A549 (cell line): Measurements from ENCODE around the gene GABRR2. TPM values are rescaled to one million over a fixed set of nuclear protein-coding genes. Genes with fewer than 3 reads are reported as not detected.

Source experiments
- ATAC-seq, 2 experiments: fragments of 200-7000 bp in 1 of 2; fragments of >200 bp in 1 of 2; cut with Nextera tagmentation in 1 of 2; cut with Tn5 transposase in 1 of 2; 3 replicates each; pipeline versions ENCODE4 v1.8.0 to v1.9.1; 2018 to 2020; ENCODE audit warnings: mild to moderate bottlenecking in 1 of 2, moderate library complexity in 1 of 2
- CTCF ChIA-PET: fragments of 300-600 bp; sonication (Branson Sonifier 250); formaldehyde crosslinking; extraction: SDS; loops from one replicate; lab custom pipeline; 2021; ENCODE audit warnings: antibody characterized with exemption, inconsistent platforms; lab: Yijun Ruan, JAX
- POLR2A ChIA-PET: fragments of 350-600 bp; formaldehyde crosslinking; extraction: SDS; loops from one replicate; lab custom pipeline; 2021; ENCODE audit warnings: antibody characterized with exemption, inconsistent platforms; lab: Yijun Ruan, JAX
- DNase-seq, 2 experiments: peaks; one replicate each; pipeline versions ENCODE4 v3.0.0 to v3.0.0-alpha.2; 2011 to 2016; ENCODE audit warnings: low read depth in 1 of 2, low spot score in 1 of 2
- FAIRE-seq: peaks from 2 replicates; lab custom pipeline; 2011; peaks lifted over from hg19 to GRCh38; lab: Jason Lieb, UNC
- H3K27ac ChIP-seq, 2 experiments: fragments of >200 bp; sonication (Bioruptor Twin); formaldehyde crosslinking; 3 replicates each; pipeline ENCODE4 v1.5.1; 2016 to 2017
- H3K4me1 ChIP-seq: fragments of >200 bp; sonication (Bioruptor Twin); formaldehyde crosslinking; 3 replicates; pipeline ENCODE4 v1.6.1; 2016
- H3K4me2 ChIP-seq: fragments of >200 bp; sonication (Bioruptor Twin); formaldehyde crosslinking; 3 replicates; pipeline ENCODE4 v1.6.1; 2016
- H3K4me3 ChIP-seq: fragments of >200 bp; sonication (Bioruptor Twin); formaldehyde crosslinking; 3 replicates; pipeline ENCODE4 v1.5.1; 2016
- H3K9me3 ChIP-seq: fragments of >200 bp; sonication (Bioruptor Twin); formaldehyde crosslinking; 3 replicates; pipeline ENCODE4 v1.6.1; 2016
- CBX2 ChIP-seq: fragments of 200-600 bp; sonication (generic); IDR thresholded peaks from 2 replicates; pipeline ENCODE4 v1.6.1; 2016; ENCODE audit warnings: low read depth, mild to moderate bottlenecking, borderline replicate concordance
- CBX8 ChIP-seq: fragments of 200-600 bp; sonication (generic); IDR thresholded peaks from 2 replicates; pipeline ENCODE4 v1.6.1; 2016
- CEBPB ChIP-seq, 2 experiments: fragments of >200 bp in 1 of 2; sonication (Bioruptor Twin) in 1 of 2; formaldehyde crosslinking in 1 of 2; IDR thresholded peaks; 2 replicates each; pipeline ENCODE4 v1.6.1; 2012 to 2016
- ELK1 ChIP-seq: fragments of 150-350 bp; IDR thresholded peaks from 2 replicates; pipeline ENCODE4 v1.6.1; 2014; ENCODE audit warnings: low read depth, mild to moderate bottlenecking, low read length
- EP300 ChIP-seq, 2 experiments: fragments of >200 bp; sonication (Bioruptor Twin); formaldehyde crosslinking; IDR thresholded peaks; 2 replicates in 1 of 2; 3 replicates in 1 of 2; pipeline ENCODE4 v1.6.1; 2016 to 2017
- ESRRA ChIP-seq: fragments of 150-350 bp; IDR thresholded peaks from 2 replicates; pipeline ENCODE4 v1.6.1; 2014; ENCODE audit warnings: mild to moderate bottlenecking, low read length, borderline replicate concordance
- FOSL2 ChIP-seq, 2 experiments: fragments of 450-650 bp in 1 of 2; fragments of >200 bp in 1 of 2; sonication (Bioruptor Twin) in 1 of 2; formaldehyde crosslinking; IDR thresholded peaks; 2 replicates each; pipeline versions ENCODE4 v1.5.0 to v1.6.1; 2016 to 2020; ENCODE audit warnings: mild to moderate bottlenecking in 1 of 2, moderate library complexity in 1 of 2
- HDAC2 ChIP-seq: fragments of 200-600 bp; sonication (generic); IDR thresholded peaks from 2 replicates; pipeline ENCODE4 v1.6.1; 2016
- HMGXB4 ChIP-seq: fragments of 250-450 bp; sonication (Bioruptor Pico); IDR thresholded peaks from 2 replicates; pipeline ENCODE4 v1.5.0; 2021; ENCODE audit warnings: mild to moderate bottlenecking, moderate library complexity, borderline replicate concordance
- HOXB5 ChIP-seq: fragments of 250-450 bp; sonication (Bioruptor Pico); IDR thresholded peaks from 2 replicates; pipeline ENCODE4 v1.5.0; 2020; ENCODE audit warnings: mild to moderate bottlenecking, moderate library complexity
- JUN ChIP-seq, 2 experiments: fragments of >200 bp; sonication (Bioruptor Twin); formaldehyde crosslinking; IDR thresholded peaks; 2 replicates in 1 of 2; 3 replicates in 1 of 2; pipeline ENCODE4 v1.6.1; 2016 to 2017
- KDM1A ChIP-seq: fragments of 200-600 bp; sonication (generic); IDR thresholded peaks from 2 replicates; pipeline ENCODE4 v1.6.1; 2016; ENCODE audit warnings: low read depth, mild to moderate bottlenecking
- KDM5A ChIP-seq: fragments of 200-600 bp; sonication (generic); IDR thresholded peaks from 2 replicates; pipeline ENCODE4 v1.6.1; 2016; ENCODE audit warnings: antibody characterized with exemption, mild to moderate bottlenecking
- MYC ChIP-seq: IDR thresholded peaks from 2 replicates; pipeline ENCODE4 v1.6.1; 2012; ENCODE audit warnings: mild to moderate bottlenecking, inconsistent platforms, low read length, improper control_type of control experiment, borderline replicate concordance
- NPAS2 ChIP-seq: fragments of 250-450 bp; sonication (Bioruptor Pico); IDR thresholded peaks from 2 replicates; pipeline ENCODE4 v1.8.0; 2022; ENCODE audit warnings: mild to moderate bottlenecking, moderate library complexity, borderline replicate concordance
- POLR2A ChIP-seq: IDR thresholded peaks from 2 replicates; pipeline ENCODE4 v1.6.1; 2012; ENCODE audit warnings: mild to moderate bottlenecking, low read length
- POLR2AphosphoS2 ChIP-seq: conservative IDR thresholded peaks from 2 replicates; pipeline ENCODE4 v1.6.1; 2012; ENCODE audit warnings: low read length, improper control_type of control experiment, inconsistent platforms
- RAD21 ChIP-seq, 2 experiments: fragments of >200 bp in 1 of 2; sonication (Bioruptor Twin) in 1 of 2; formaldehyde crosslinking in 1 of 2; IDR thresholded peaks in 1 of 2; conservative IDR thresholded peaks in 1 of 2; 2 replicates in 1 of 2; 3 replicates in 1 of 2; pipeline ENCODE4 v1.6.1; 2012 to 2018; ENCODE audit warnings: inconsistent platforms in 1 of 2
- RARB ChIP-seq: fragments of 250-450 bp; sonication (Bioruptor Pico); IDR thresholded peaks from 2 replicates; pipeline ENCODE4 v1.8.0; 2021; ENCODE audit warnings: mild to moderate bottlenecking, moderate library complexity
- RCOR1 ChIP-seq: fragments of 150-350 bp; IDR thresholded peaks from 2 replicates; pipeline ENCODE4 v1.6.1; 2014; ENCODE audit warnings: antibody characterized with exemption, low read length, low read depth
- RNF2 ChIP-seq: fragments of 200-600 bp; sonication (generic); IDR thresholded peaks from 2 replicates; pipeline ENCODE4 v1.6.1; 2016; ENCODE audit warnings: low read depth, mild to moderate bottlenecking, antibody characterized with exemption, moderate library complexity, borderline replicate concordance
- SMC3 ChIP-seq: fragments of >200 bp; sonication (Bioruptor Twin); formaldehyde crosslinking; IDR thresholded peaks from 3 replicates; pipeline ENCODE4 v1.6.1; 2018; ENCODE audit warnings: inconsistent platforms
- SREBF2 ChIP-seq: fragments of 450-650 bp; IDR thresholded peaks from 2 replicates; pipeline ENCODE4 v1.6.1; 2014; ENCODE audit warnings: mild to moderate bottlenecking, moderate library complexity
- TP53 ChIP-seq: fragments of 250-450 bp; sonication (Bioruptor Pico); IDR thresholded peaks from 2 replicates; pipeline ENCODE4 v1.5.0; 2021; ENCODE audit warnings: mild to moderate bottlenecking, moderate library complexity
- USF2 ChIP-seq: fragments of 450-650 bp; IDR thresholded peaks from 2 replicates; pipeline ENCODE4 v1.6.1; 2014; ENCODE audit warnings: antibody characterized with exemption
- ZC3H11A ChIP-seq: fragments of 450-650 bp; IDR thresholded peaks from 2 replicates; pipeline ENCODE4 v1.6.1; 2014; ENCODE audit warnings: antibody characterized with exemption, mild to moderate bottlenecking
- ZNF302 ChIP-seq: fragments of 250-450 bp; sonication (Bioruptor Pico); IDR thresholded peaks from 2 replicates; pipeline ENCODE4 v1.9.0; 2021; ENCODE audit warnings: inconsistent platforms, mild to moderate bottlenecking, moderate library complexity
- WGBS: methylation state at CpG from one replicate; pipeline ENCODE4 v1.1.6; 2017; ENCODE audit errors: missing lambda C conversion rate; 5-methylcytosine and 5-hydroxymethylcytosine counted together
- polyA plus RNA-seq, 4 experiments: library from polyadenylated mRNA; depleted of rRNA in 3 of 4; stranded (reverse); fragments of >200 nt; fragmentation: RNase III in 1 of 4; extraction: RNeasy Plus Mini Kit Qiagen cat#74134 plus additional on column Dnase treatment in 1 of 4; gene quantifications; 2 replicates in 3 of 4; 3 replicates in 1 of 4; pipeline ENCODE4 v1.2.3, GENCODE V29; 2011 to 2017
- TF ChIP-seq, protein P1 (sequence below): IDR thresholded peaks from 2 replicates; pipeline ENCODE4 v1.6.1; 2012
- TF ChIP-seq, protein P2 (sequence below): fragments of >200 bp; sonication (Bioruptor Twin); formaldehyde crosslinking; IDR thresholded peaks from 2 replicates; pipeline ENCODE4 v1.6.1; 2016

The GABRR2 gene
- polyA plus RNA-seq, 2 of the 4 experiments (the other 2 are of a cell fraction), result 0.08 to 0.09 TPM

GRCh38 chr6:89252907-89253306 is 62.2 kb downstream of the GABRR2 start:
- ChIA-PET CTCF (interaction anchor here (1.1 kb wide), 1 partner anchor 270 kb away, joined by 5 read pairs; no protein-coding TSS in a partner anchor), POLR2A (no interaction called here)
- Histone ChIP-seq H3K4me3 (no peak overlapping the region), H3K4me2 (no peak overlapping the region), H3K27ac (no peak overlapping the region), H3K4me1 (no peaks in the 10 kb centered on the region), H3K9me3 (no peaks in the 10 kb centered on the region)
- no peak for FAIRE-seq
- ATAC-seq, result no peak
- 41% methylated on average over 2 of the region's 2 CpGs for WGBS
- no peak for DNase-seq
- TF ChIP-seq HMGXB4 (CRISPR knock-in tag) (no peak), EP300 (IDR thresholded peaks at IDR 0.05) (no peak), CBX8 (no peak), JUN (IDR thresholded peaks at IDR 0.05) (no peak), ZC3H11A (no peak)
- TF ChIP-seq, protein P1, sequence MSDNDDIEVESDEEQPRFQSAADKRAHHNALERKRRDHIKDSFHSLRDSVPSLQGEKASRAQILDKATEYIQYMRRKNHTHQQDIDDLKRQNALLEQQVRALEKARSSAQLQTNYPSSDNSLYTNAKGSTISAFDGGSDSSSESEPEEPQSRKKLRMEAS, result no peak

GRCh38 chr6:89251976-89252375 is 63.1 kb downstream of the GABRR2 start:
- no peak overlapping the region for H3K4me2 ChIP-seq
- no peak for DNase-seq
- FAIRE-seq, result no peak
- no peak overlapping the region for H3K4me3 ChIP-seq
- TF ChIP-seq TP53 (no peak), KDM5A (no peak), ESRRA (no peak), EP300 (IDR thresholded peaks at IDR 0.05) (no peak), FOSL2 (IDR thresholded peaks at IDR 0.05) (no peak), FOSL2 (CRISPR knock-in tag; IDR thresholded peaks at IDR 0.05) (no peak), SMC3 (no peak), ZNF302 (CRISPR knock-in tag) (no peak), CBX8 (no peak), HDAC2 (no peak), RCOR1 (no peak), HOXB5 (CRISPR knock-in tag) (no peak), POLR2A (no peak), MYC (no peak), ELK1 (no peak), ZC3H11A (no peak)
- TF ChIP-seq, protein P2, sequence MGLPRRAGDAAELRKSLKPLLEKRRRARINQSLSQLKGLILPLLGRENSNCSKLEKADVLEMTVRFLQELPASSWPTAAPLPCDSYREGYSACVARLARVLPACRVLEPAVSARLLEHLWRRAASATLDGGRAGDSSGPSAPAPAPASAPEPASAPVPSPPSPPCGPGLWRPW, result no peak
- 89% methylated on average over 8 of the region's 10 CpGs for WGBS
- ChIA-PET POLR2A (no interaction called here), CTCF (interaction anchor here (1.1 kb wide), 1 partner anchor 269 kb away, joined by 5 read pairs; no protein-coding TSS in a partner anchor)
- no peak overlapping the region for H3K27ac ChIP-seq
- no peak for ATAC-seq
- H3K9me3 ChIP-seq, result no peaks in the 10 kb centered on the region
- no peaks in the 10 kb centered on the region for H3K4me1 ChIP-seq

- WGBS, result 69% methylated on average over 2 of the region's 2 CpGs
- H3K4me3 ChIP-seq, result no peak overlapping the region
- no peaks in the 10 kb centered on the region for H3K4me1 ChIP-seq
- POLR2A ChIA-PET, result no interaction called here
- no peak overlapping the region for H3K27ac ChIP-seq
- ATAC-seq (no peak), DNase-seq (no peak), FAIRE-seq (no peak)
- no peak overlapping the region for H3K4me2 ChIP-seq
- TF ChIP-seq KDM1A (no peak), CBX2 (no peak), RNF2 (no peak), JUN (IDR thresholded peaks at IDR 0.05) (no peak), POLR2AphosphoS2 (no peak), RAD21 (conservative IDR thresholded peaks at IDR 0.05 in 1 of 2, IDR thresholded peaks at IDR 0.05 in 1 of 2) (no peak), RARB (CRISPR knock-in tag) (no peak), HOXB5 (CRISPR knock-in tag) (no peak), CEBPB (IDR thresholded peaks at IDR 0.05) (no peak), USF2 (no peak), NPAS2 (CRISPR knock-in tag) (no peak), HMGXB4 (CRISPR knock-in tag) (no peak), SMC3 (no peak), SREBF2 (no peak)
- CTCF ChIA-PET, result no interaction called here
- no peaks in the 10 kb centered on the region for H3K9me3 ChIP-seq
These were observed 63.9 kb downstream of the GABRR2 start for GRCh38 chr6:89251170-89251569.
